ENCODE measurements around the gene CD52.

DNA sequence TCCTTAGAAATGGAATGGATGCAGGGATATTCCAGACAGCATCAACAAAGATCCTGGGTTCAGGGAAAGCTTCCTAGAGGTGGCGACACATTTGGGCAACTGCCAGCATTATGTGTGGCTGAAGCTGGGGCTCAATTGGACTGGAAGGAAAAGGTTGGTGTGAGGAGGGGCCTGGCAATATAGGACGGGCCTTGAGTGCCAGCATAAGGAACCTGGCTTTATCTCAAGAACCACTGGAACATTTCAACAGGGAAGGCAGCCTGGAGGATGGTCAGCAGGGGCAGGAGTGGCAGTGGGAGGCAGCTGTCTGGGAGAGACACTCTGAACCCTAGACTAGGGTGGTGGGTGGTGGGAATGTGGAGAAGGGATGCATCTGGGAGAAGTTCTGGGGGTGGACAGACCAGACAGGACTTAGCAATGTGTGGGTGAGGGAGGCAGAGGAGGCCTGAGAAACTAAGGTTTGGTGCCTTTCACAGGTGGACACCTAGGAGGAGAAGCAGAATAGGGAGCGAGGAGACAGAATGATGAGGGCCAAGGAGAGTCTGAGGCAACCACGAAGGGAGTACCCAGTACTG lies 34.4 kb upstream of the CD52 start:
- TF ChIP-seq CTCF (conservative IDR thresholded peaks at IDR 0.05; ENCODE audit: low read depth in 2 of 2) (no peak), ZNF114 (CRISPR knock-in tag; IDR thresholded peaks at IDR 0.05) (no peak), EZH2phosphoT487 (IDR thresholded peaks at IDR 0.05; ENCODE audit: unreplicated experiment) (no peak), POLR2AphosphoS5 (IDR thresholded peaks at IDR 0.05; ENCODE audit: low read depth) (no peak), EZH2 (IDR thresholded peaks at IDR 0.05; ENCODE audit: low read depth, unreplicated experiment) (no peak), REST (IDR thresholded peaks at IDR 0.05; ENCODE audit: unreplicated experiment) (no peak), ZNF331 (CRISPR knock-in tag; IDR thresholded peaks at IDR 0.05; ENCODE audit: low read depth) (no peak), JUNB (IDR thresholded peaks at IDR 0.05; ENCODE audit: unreplicated experiment) (no peak)
